Measurements from ENCODE around the gene GSTM3.
"Not testable (repeated sequence)": the region's sequence is repeated elsewhere in the genome, so short reads cannot be mapped to it uniquely, and the experiment has no call there.

Gene GSTM3

GRCh38 chr1:109726728-109727373 is 14.0 kb downstream of the GSTM3 start:
- DNase-seq (ENCODE audit: low spot score): no peak

- no peak for DNase-seq (ENCODE audit: low spot score)
Observed at GRCh38 chr1:109726007-109726406, 14.8 kb downstream of the GSTM3 start.

- no peak for DNase-seq (ENCODE audit: low spot score)
Observed at GRCh38 chr1:109725510-109725909, 15.3 kb downstream of the GSTM3 start.

- DNase-seq (ENCODE audit: low spot score): no peak
Observed at GRCh38 chr1:109724933-109725332, 15.9 kb downstream of the GSTM3 start.

GRCh38 chr1:109722908-109723691 is 17.7 kb downstream of the GSTM3 start:
- no peak for DNase-seq (ENCODE audit: low spot score)

GRCh38 chr1:109721971-109722370 is 18.9 kb downstream of the GSTM3 start:
- DNase-seq (ENCODE audit: low spot score): no peak

- no peak for DNase-seq (ENCODE audit: low spot score)
Observed at GRCh38 chr1:109721042-109721441, 19.8 kb downstream of the GSTM3 start.

GRCh38 chr1:109719337-109719837 is 21.5 kb downstream of the GSTM3 start:
- no peak for DNase-seq (ENCODE audit: low spot score)

GRCh38 chr1:109718495-109718894 is 22.3 kb downstream of the GSTM3 start:
- peak; percentile 52 for DNase-seq (ENCODE audit: low spot score)

- DNase-seq (ENCODE audit: low spot score): no peak
Observed at GRCh38 chr1:109717729-109718128, 23.1 kb downstream of the GSTM3 start.

GRCh38 chr1:109716570-109717090 is 24.2 kb downstream of the GSTM3 start:
- no peak for DNase-seq (ENCODE audit: low spot score)

GRCh38 chr1:109716121-109716520 is 24.7 kb downstream of the GSTM3 start:
- no peak for DNase-seq (ENCODE audit: low spot score)

- DNase-seq (ENCODE audit: low spot score): no peak
Observed at GRCh38 chr1:109714661-109715372, 26.0 kb downstream of the GSTM3 start.

GRCh38 chr1:109713636-109714035 is 27.2 kb downstream of the GSTM3 start:
- DNase-seq (ENCODE audit: low spot score): no peak

GRCh38 chr1:109712321-109712864 is 28.4 kb downstream of the GSTM3 start:
- no peak for DNase-seq (ENCODE audit: low spot score)

GRCh38 chr1:109711593-109712320 is 29.1 kb downstream of the GSTM3 start, which contains the start of gene GSTM5:
Gene GSTM5 (plus strand): TSS chr1:109712251. CDS start chr1:109712313, 62 bp downstream.
- peak; percentile 0 for DNase-seq (ENCODE audit: low spot score)

GRCh38 chr1:109709822-109710221 is 31.0 kb downstream of the GSTM3 start:
- peak; percentile 88 for DNase-seq (ENCODE audit: low spot score)

GRCh38 chr1:109708949-109709348 is 31.9 kb downstream of the GSTM3 start:
- DNase-seq (ENCODE audit: low spot score): not testable (repeated sequence)

GRCh38 chr1:109705411-109705810 is 35.4 kb downstream of the GSTM3 start:
- no peak for DNase-seq (ENCODE audit: low spot score)

GRCh38 chr1:109704173-109704572 is 36.7 kb downstream of the GSTM3 start:
- DNase-seq (ENCODE audit: low spot score): peak; percentile 14

GRCh38 chr1:109702940-109703339 is 37.9 kb downstream of the GSTM3 start:
- not testable (repeated sequence) for DNase-seq (ENCODE audit: low spot score)

Measured in cerebellar cortex (tissue), 1 donor.